GM20431 (cell line): ENCODE data around the gene MYRIP.

Source experiments
- in situ Hi-C: fragments of 300-500 bp; cut with MseI, MboI; formaldehyde crosslinking; loops from one replicate; pipeline ENCODE4 v1.15.0; 2020; ENCODE audit warnings: low sequenced_read_pairs; ENCODE audit not compliant: unreplicated experiment

The MYRIP gene

DNA sequence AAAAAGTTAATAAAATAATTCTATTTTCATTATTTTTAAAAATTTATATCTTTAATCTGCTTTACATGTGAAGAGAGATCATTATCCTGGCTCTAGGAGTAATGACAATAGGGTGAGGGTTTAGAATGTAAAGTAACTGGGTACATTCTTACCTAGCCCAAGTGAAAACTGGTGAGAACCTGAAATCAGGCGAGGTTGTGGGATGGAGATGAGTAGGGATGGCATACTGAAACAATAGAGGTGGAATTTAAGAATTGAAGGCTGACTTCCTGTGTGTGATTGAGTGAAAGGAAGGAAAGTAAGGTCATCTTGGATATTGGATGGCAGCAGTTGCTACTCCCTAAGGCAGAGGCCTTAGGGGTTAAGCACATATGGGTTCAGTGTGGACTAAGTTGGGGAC lies 82.7 kb downstream of the MYRIP start:
- in situ Hi-C loops, result no loop called here

DNA sequence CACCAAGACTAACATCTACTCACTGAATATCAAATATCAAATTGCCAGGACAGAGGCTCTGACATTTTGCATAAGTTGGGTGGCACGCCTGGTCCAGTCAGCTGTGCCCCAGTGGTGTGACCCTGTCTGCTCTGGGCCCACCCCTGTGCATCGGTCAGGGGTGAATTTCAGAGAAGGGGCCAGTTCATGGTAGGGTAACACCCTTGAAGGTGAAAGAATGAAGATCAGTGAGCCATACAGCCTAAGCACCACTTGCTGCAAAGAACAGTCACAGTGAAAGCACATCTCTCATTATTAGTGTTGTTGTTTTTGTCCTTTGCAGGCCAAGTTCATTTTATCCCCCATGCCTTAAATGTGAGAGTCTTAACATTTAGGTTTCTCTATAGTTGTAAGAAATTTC lies 86.8 kb downstream of the MYRIP start:
- in situ Hi-C loops, result no loop called here

DNA sequence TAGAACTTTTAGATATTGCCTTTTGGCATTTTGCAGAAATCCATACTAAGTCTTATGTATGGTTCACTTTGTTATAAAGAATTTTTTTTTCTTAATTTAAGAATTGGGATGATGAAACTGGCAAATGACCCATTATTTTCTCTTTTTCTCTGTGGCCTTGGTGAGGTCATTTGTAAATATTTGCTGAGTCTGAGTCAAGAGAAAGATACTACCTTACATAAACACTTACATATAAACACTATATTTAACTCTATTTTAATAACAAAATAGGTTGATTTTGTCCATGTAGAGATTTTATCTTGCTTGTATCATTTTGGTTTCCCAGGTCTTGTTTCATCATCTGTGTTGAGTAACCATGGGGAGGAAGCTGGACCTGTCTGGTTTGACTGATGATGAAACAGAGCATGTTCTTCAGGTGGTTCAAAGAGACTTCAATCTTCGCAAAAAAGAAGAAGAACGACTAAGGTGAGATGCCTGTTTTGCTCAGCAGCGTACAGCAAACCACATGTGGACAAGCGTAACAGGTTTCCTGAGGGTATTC lies 91.1 kb downstream of the MYRIP start:
- in situ Hi-C loops, result no loop called here

DNA sequence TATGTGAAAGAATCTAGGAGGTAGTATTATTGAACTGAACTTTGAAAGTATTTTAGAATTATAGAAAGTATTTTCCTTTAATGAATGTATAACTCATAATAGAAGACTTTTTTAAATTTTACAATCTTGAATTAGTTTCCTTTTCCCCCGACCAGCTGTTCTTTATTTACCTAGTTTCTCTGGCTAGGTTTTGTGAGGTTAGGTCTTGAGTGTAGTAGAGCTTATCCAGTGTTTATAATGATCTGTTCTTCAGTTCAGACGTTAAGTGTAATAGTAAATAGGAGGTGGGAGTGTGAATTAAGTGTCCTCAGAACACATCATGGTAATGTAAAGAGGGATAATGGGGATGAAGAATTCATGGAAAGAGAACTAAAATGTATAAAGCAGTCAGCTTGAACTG lies 93.8 kb downstream of the MYRIP start:
- in situ Hi-C loops, result no loop called here

DNA sequence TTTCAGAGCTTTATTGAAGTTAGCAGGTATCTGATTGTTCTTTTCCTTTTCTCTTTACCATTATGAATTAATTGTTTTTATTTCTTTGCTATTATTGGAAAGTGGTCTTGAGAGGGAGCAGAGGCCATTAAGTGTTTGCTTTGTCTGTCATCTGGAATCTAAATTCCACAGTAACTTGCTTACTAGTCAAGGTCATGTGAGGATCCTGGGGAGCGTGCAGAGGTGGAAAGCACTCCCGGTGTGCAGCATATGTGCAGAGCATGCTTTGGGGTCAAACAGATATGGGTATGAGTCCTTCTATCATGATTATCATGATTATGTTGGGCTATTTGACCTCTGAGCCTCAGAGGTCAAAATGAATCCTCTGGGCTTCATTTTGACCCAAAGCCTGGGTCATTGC lies 96.4 kb downstream of the MYRIP start:
- in situ Hi-C loops, result no loop called here

DNA sequence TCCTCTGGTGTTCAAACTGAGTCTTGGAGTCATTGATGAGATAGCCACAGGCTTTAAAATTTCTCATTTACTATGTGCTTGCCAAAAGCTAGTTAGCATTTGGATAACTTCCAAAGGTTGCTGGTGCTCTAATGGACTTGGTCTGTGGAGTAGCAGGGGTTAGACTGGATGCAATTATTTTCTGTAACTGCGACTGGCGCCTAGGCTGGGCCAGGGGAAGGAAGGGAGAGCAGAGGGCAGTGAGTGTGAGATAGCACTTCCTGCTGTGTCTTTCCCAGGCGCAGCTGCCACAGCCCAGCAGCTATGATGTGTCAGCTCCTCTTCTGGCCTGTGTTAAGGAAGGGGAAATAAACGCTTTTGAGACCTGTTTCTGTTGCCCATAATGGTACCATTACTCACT lies 98.6 kb downstream of the MYRIP start:
- in situ Hi-C loops, result no loop called here

DNA sequence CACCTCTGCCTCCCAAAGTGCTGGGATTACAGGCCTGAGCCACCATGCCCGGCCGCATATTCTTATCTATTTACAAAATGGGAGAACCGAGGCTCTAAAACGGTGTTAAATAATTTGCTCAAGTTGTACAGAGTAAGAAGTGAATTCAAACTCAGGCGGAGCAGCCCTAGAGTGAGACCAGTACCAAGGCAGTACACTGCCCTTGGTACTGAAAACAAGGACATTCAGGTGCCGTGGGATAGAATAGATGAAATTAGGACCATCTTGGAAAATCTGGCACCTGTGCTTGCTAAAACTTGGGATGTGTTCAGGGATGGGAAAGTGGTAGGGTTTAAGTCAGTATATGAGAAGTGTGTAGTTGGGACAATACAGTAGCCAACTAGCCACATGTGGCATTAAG lies 100.7 kb downstream of the MYRIP start:
- in situ Hi-C loops, result no loop called here

DNA sequence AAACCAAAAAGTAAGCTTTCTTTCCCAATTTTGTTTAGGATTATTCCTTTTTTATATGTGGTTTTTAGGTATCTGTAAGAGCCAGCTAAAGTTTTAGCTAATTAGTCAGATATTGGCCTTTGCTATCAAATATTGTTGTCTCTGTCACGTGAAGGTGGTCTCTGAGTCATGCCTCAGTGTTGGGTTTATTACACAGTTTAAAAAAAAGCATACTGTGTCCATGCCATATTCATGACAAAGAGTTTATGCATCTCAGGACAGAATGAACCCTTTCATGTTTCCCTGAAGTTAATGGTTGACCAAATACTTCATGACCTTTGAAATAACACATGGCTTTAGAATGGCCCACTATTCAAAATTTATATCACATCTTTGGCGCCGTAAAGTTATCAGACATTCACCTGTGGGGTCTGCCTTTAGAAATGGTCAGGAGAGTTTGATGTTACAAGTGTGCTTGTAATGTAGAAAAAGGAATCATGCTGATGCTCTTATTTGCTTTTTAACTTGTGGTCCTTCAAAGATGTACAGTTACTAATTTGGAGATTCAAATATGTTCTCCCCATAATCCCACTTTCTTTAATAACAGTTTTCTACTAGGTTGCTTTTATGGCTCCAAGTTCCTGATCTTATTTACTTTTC lies 101.5 kb downstream of the MYRIP start:
- in situ Hi-C loops, result no loop called here

DNA sequence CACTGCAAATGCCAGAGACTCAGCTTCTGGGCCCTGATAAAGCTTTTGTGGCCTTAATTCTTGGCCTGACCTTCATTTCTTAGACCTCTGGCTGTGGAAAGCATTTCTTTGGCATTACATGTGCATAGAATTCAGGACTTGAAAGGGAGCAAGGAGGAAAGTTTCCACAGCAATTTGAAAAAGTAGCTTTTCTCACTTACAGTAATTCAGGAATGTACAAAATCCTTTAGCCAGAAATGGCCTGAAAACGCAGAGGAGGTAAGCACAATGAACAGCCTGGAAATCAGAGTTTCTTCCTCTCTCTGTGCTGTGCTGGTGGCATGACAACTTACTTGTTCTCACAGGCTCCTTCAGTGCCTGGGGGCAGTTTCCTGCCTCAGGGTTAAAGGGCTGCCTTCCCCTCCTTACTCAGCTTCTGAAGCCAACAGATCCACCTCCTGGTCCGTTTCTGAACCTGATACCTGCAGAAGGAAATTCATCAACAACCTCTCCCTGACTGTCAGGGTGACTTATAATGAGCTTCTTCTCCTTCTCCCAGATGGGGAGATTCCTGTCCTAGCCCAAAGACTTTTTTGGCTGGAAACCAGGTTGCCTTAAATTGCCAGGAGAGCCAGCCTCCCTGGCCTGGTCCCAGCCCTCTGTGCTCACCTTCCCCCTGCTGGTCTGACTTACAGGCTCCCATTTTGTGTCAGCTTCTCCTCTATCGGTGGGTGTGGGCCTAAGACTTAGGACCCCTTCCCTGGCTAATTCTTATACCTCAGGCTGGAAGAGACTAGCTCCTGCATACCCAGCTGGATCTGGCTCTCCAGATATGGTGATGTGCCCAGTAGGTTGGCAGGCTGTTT lies 102.3 kb downstream of the MYRIP start:
- in situ Hi-C loops, result no loop called here

DNA sequence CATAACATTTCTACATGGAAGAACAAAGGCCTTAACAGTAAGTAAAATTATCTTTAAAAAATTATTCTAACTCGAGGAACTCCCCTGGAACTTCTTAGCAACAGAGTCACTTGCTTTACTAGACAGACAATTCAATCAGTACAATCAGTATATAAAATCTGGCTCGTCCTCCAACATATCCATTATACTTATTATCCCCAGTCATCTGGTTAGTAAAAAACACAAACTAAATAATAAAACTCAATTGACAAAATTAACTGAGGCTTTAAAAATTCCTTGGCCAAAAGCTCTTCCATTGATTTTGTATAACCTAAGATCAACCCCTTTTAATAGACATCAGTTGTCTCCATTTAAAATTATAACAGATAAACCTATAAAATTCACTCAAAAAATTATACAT lies 105.6 kb downstream of the MYRIP start:
- in situ Hi-C loops, result no loop called here

DNA sequence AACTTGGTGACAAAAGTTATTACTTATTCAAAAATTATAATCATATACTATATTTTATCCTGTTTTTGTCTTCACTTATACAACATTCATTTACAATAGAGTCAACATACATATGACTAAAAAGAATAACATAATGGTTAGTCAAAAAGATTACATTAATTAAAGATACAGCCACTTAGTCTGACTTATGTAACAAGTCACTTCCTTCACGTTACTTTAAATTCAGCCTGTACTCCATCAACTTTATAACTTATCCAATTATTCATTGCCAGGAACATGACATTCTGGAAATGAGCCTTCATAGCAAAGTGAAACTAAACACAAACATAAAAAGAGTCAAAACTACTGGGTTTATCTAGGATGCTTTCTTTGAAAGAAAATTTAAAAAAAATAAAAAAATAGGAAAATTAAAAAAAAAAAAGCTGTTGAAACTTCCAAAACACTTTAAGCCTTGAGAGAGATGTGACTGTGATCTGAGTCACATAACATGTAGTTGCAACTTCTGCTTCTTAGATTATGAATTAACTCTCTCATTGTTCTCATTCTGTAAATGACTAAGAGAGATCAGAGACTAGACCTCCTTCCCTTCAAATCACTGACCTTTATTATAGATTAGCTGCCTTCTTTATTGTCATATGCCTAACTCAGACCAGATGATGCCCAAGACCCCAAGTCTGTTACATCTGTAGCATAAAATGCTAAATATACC lies 107.8 kb downstream of the MYRIP start:
- in situ Hi-C loops, result no loop called here

DNA sequence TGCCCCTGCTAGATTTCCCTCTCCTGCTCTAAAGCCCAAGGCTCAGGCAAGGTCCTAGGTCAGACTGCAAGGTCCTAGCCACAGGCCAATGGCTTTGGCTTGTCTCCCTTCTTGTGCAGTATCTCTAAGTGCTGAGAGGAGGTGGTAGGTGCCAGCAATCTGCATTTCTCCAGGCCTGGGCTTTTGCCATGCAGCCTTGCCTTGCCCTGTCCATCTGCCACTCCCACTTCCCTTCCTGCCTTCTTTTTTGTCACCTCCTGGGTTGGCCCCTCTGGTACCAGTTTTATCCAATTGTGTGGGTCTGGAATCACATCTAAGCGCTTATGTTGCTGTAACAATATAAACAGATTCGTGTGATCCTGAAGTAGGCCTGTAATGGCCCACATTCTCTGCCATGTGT lies 109.9 kb downstream of the MYRIP start:
- in situ Hi-C loops, result no loop called here

DNA sequence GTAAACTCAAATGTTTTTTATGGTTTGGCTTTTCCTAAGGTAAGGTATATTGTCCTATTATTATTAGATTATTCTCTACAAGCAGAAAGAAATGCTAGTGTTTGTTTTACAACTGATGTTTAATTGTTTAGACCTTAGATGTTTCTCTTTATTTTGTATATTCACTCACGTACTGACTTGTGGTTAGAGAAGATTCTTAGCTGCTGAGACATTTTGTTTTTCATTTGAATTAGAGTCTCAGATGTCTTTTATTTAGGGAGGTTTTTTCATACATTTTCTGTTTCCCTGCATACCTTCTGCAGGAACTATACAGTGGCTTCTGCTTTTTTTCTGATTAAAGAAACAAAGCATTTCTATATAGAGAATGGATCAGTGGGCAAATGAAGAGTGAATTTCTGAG lies 110.9 kb downstream of the MYRIP start:
- in situ Hi-C loops, result no loop called here

DNA sequence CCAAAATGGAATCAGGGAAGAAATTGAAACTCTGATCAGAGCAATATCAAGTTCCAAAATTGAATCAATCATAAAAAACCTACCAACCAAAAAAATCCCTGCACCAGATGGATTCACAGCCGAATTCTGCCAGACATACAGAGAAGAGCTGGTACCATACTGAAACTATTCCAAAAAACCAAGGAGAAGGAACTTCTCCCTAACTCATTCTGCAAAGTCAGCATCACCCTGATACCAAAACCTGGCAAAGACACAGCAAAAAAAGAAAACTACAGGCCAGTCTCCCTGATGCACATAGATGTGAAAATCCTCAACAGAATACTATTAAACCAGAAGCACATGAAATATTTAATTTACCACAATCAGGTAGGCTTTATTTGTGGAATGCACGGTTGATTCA lies 118.1 kb downstream of the MYRIP start:
- in situ Hi-C loops, result no loop called here

DNA sequence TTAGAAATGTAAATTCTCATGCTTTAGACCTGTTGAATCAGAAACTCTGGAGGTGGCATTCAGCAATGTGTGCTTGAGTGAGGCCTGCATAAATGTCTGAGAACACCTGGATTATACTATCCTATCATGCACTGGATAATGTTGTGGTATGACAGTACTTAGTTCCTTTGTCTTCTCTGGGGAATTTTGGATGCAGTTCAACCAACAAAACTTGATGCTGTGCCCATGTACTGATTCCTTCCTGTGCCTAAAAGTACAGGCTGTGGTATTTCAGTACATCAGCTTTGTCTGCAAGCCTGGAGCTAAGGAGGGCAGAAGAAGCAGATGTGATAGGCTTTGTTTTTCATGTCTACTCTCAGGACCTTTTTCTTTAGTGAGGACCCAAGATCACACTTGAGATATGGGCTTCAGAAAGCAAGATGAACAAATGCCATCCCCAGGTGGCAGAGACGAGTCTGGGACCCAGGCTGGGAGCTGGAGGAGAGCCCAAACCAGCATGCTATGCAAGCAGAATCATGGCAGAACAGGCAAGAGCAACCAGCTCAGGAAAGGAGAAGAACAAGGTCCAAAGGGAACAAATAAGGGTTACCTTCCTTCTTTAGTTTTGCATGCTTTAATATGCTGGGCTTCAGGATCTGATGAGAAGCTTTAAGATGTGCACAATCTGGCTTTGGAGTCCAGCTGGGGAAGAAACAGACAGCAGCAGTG lies 124.7 kb downstream of the MYRIP start:
- in situ Hi-C loops, result no loop called here

DNA sequence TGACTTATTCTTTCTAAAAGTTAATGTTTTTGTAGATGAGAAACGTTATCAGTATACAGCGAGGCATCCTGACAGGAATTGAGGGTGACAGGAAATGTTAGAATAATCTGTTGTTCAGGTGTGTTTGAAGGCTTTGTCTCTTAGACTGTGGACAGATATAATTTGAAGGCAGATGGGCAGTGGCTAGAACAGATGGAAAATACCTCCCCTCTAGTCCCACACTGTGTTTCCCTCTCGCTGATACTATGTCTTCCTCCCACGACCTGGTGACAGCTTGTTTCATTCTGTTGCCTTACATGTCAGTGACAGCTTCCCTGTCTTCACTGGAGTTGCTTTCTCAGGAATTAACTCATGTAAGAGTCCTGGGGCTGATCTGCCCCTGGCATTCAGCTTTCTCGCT lies 125.3 kb downstream of the MYRIP start:
- in situ Hi-C loops, result no loop called here

DNA sequence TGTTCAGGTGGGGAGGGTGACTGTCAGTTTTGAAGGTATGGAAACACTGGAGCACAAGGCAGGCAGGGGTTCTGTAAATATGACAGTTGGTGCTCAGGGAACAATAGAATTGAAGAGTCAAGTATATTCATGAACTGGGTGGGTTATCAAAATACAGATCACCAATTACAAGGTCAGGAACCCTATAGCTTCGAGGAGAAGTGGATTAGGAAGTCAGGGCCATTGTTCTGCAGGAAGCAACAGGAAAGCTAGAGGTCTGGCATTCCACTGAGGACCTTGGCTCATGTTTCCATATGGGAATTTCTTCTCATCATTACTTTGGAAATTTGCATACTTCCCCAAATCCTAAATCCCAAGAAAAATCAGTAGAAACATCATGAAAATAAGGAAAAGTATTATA lies 125.9 kb downstream of the MYRIP start:
- in situ Hi-C loops, result no loop called here

DNA sequence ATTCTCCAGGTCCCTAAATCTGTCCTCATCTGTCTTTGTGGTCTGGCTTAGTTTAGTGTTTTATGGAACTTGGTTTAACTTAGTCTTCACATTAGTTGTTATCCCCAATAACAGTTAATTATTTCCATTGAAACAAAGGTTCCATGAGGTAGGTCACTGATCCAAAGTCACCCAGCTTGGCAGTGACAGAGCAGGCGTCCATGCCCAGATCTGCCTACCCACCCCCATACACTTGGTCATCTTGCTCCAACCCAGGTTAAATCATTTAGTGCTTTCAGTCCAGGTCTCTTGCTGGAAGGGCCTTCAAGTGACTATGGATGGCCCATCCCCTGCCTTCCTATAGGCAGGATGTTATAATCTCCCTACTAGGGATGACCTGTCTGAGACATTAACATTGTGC lies 127.4 kb downstream of the MYRIP start:
- in situ Hi-C loops, result no loop called here

DNA sequence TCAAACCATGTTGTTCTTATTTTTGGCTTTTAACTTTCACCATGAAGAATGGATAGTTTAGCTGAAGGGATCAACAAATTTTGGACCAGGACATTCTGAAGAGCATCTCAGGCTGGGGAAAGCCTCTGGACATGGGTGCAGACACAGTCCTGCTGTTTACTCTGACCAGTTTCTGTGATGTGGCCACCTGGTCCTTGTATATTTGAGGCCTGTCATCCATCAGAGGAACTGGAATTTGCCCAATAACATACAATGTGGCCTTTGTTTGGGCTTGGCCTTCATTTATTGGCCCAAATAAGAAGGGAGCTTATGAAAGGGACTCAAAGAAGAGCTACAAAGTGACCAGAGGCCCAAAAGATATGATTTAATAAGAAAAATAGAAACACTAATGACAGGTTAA lies 127.9 kb downstream of the MYRIP start:
- in situ Hi-C loops, result no loop called here

DNA sequence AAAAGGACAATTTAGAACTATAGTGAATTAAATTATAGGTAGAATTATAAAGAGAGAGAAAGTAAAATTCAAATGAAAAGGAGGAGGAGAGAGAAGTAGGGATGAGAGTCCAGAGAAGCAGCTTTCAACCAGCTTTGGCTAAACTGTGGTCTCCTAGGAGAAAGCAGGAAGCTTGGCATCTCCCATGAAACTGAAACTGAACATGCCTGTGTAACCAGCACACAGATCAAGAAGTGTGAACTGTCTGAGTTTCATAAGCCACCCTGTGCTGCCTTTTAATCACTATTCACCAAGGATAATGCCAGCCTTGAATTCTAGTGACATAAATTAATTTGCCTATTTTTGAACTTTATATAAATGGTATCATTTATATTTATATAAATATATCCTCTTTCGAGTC lies 128.5 kb downstream of the MYRIP start:
- in situ Hi-C loops, result no loop called here
